ENCODE results near the gene ERMN. TPM values are rescaled to one million over a fixed set of nuclear protein-coding genes. Genes with fewer than 3 reads are reported as not detected.

The ERMN gene
- polyA plus RNA-seq, 1 donor (not counting 4 experiments of a cell fraction or from before 2014, with no cell fraction given): not detected

- no peak overlapping the region for H3K9ac ChIP-seq (ENCODE audit: control insufficient read depth, extremely low read depth, insufficient read depth, low read length)
- H3K9me1 ChIP-seq (ENCODE audit: control insufficient read depth, extremely low read depth, insufficient read depth, low read length): no peaks in the 10 kb centered on the region
- DNase-seq (ENCODE audit: low read depth, low spot score): no peak
- peaks cover 3% of the 10 kb centered on the region for H3K27me3 ChIP-seq (ENCODE audit: control insufficient read depth, extremely low read depth, insufficient read depth, low read length)
- H3K4me3 ChIP-seq (ENCODE audit: control insufficient read depth in 2 of 3, extremely low read depth in 1 of 3, insufficient read depth in 2 of 3, low read depth in 1 of 3, low read length in 3 of 3): no peak overlapping the region
- H3K36me3 ChIP-seq (ENCODE audit: control insufficient read depth in 2 of 2, extremely low read depth in 1 of 2, insufficient read depth in 2 of 2, low read length in 2 of 2): no peaks in the 10 kb centered on the region
- H3K79me2 ChIP-seq (ENCODE audit: control insufficient read depth, insufficient read depth, low read length): no peaks in the 10 kb centered on the region
- H3K4me2 ChIP-seq (ENCODE audit: control insufficient read depth, extremely low read depth, insufficient read depth, low read depth, low read length): no peak overlapping the region
- dilution Hi-C loops (cut with MboI; ENCODE audit: extremely low pct_ligation_motif_present, low sequenced_read_pairs): no loop called here
- no peaks in the 10 kb centered on the region for H4K20me1 ChIP-seq (ENCODE audit: control insufficient read depth, extremely low read depth, insufficient read depth, low read length)
- H3K4me1 ChIP-seq (ENCODE audit: control insufficient read depth, extremely low read depth, insufficient read depth, low read length): no peaks in the 10 kb centered on the region
- TF ChIP-seq EZH2 (IDR thresholded peaks at IDR 0.05; ENCODE audit: low read length) (no peak), CTCF (optimal IDR thresholded peaks at IDR 0.05 in 1 of 3, IDR thresholded peaks at IDR 0.05 in 1 of 3, conservative IDR thresholded peaks at IDR 0.05 in 1 of 3; ENCODE audit: extremely low read depth in 1 of 3, insufficient read depth in 2 of 3, low read length in 3 of 3) (no peak)
- no peak overlapping the region for H2AFZ ChIP-seq (ENCODE audit: control insufficient read depth, low read length)
- FAIRE-seq: no peak
- H3K27ac ChIP-seq (ENCODE audit: control insufficient read depth, insufficient read depth, low read length): no peak overlapping the region
- H3K9me3 ChIP-seq (ENCODE audit: control insufficient read depth, low read depth, low read length): no peaks in the 10 kb centered on the region
Observed at GRCh38 chr2:157319795-157320194, 5.8 kb downstream of the ERMN start.

- H3K4me3 ChIP-seq (ENCODE audit: control insufficient read depth in 2 of 3, extremely low read depth in 1 of 3, insufficient read depth in 2 of 3, low read depth in 1 of 3, low read length in 3 of 3): no peak overlapping the region
- DNase-seq (ENCODE audit: low read depth, low spot score): no peak
- H3K9me1 ChIP-seq (ENCODE audit: control insufficient read depth, extremely low read depth, insufficient read depth, low read length): no peaks in the 10 kb centered on the region
- H4K20me1 ChIP-seq (ENCODE audit: control insufficient read depth, extremely low read depth, insufficient read depth, low read length): no peaks in the 10 kb centered on the region
- H3K4me2 ChIP-seq (ENCODE audit: control insufficient read depth, extremely low read depth, insufficient read depth, low read depth, low read length): no peak overlapping the region
- FAIRE-seq: no peak
- H3K4me1 ChIP-seq (ENCODE audit: control insufficient read depth, extremely low read depth, insufficient read depth, low read length): no peaks in the 10 kb centered on the region
- H3K9me3 ChIP-seq (ENCODE audit: control insufficient read depth, low read depth, low read length): no peaks in the 10 kb centered on the region
- no peak overlapping the region for H3K9ac ChIP-seq (ENCODE audit: control insufficient read depth, extremely low read depth, insufficient read depth, low read length)
- no peak overlapping the region for H3K27ac ChIP-seq (ENCODE audit: control insufficient read depth, insufficient read depth, low read length)
- TF ChIP-seq EZH2 (IDR thresholded peaks at IDR 0.05; ENCODE audit: low read length): no peak
- no peak for TF ChIP-seq CTCF (optimal IDR thresholded peaks at IDR 0.05 in 1 of 3, IDR thresholded peaks at IDR 0.05 in 1 of 3, conservative IDR thresholded peaks at IDR 0.05 in 1 of 3; ENCODE audit: extremely low read depth in 1 of 3, insufficient read depth in 2 of 3, low read length in 3 of 3)
- no peaks in the 10 kb centered on the region for H3K36me3 ChIP-seq (ENCODE audit: control insufficient read depth in 2 of 2, extremely low read depth in 1 of 2, insufficient read depth in 2 of 2, low read length in 2 of 2)
- no peak overlapping the region for H2AFZ ChIP-seq (ENCODE audit: control insufficient read depth, low read length)
- H3K79me2 ChIP-seq (ENCODE audit: control insufficient read depth, insufficient read depth, low read length): no peaks in the 10 kb centered on the region
- peaks cover 3% of the 10 kb centered on the region for H3K27me3 ChIP-seq (ENCODE audit: control insufficient read depth, extremely low read depth, insufficient read depth, low read length)
- dilution Hi-C loops (cut with MboI; ENCODE audit: extremely low pct_ligation_motif_present, low sequenced_read_pairs): no loop called here
Observed at GRCh38 chr2:157318884-157319283, 6.7 kb downstream of the ERMN start.

All from keratinocyte (primary cell).